NCI-H526 (cell line): ENCODE data around the gene NYNRIN.
A peak's percentile ranks its signal among the peaks of the same experiment; 100 is the strongest.
"Not testable (repeated sequence)": the region's sequence is repeated elsewhere in the genome, so short reads cannot be mapped to it uniquely, and the experiment has no call there.

ENCODE experiments used
- DNase-seq, 2 experiments: peaks; one replicate each; lab custom pipeline; 2025; lab: John Stamatoyannopoulos, UW

Gene NYNRIN

GRCh38 chr14:24369907-24370687 is 28.7 kb upstream of the NYNRIN start:
- peak in 1 of 2 experiments; percentile 40 for DNase-seq

- DNase-seq, result peak; percentile 31 to 52
These were observed 28.1 kb upstream of the NYNRIN start for GRCh38 chr14:24370748-24371147.

- not testable (repeated sequence) for DNase-seq
These were observed 27.2 kb upstream of the NYNRIN start for GRCh38 chr14:24371605-24372004.

- DNase-seq, result no peak
These were observed 25.9 kb upstream of the NYNRIN start for GRCh38 chr14:24372701-24373416.

GRCh38 chr14:24376448-24377070 is 22.2 kb upstream of the NYNRIN start:
- DNase-seq, result no peak

- DNase-seq, result no peak
These were observed 21.7 kb upstream of the NYNRIN start for GRCh38 chr14:24377126-24377525.

GRCh38 chr14:24377657-24378056 is 21.1 kb upstream of the NYNRIN start:
- DNase-seq, result no peak

GRCh38 chr14:24378327-24378726 is 20.5 kb upstream of the NYNRIN start:
- no peak for DNase-seq

- no peak for DNase-seq
These were observed 19.6 kb upstream of the NYNRIN start for GRCh38 chr14:24378981-24379906.

GRCh38 chr14:24379907-24380730 is 18.7 kb upstream of the NYNRIN start:
- DNase-seq, result no peak

- no peak for DNase-seq
These were observed 17.3 kb upstream of the NYNRIN start for GRCh38 chr14:24381363-24382063.

- DNase-seq, result no peak
These were observed 16.8 kb upstream of the NYNRIN start for GRCh38 chr14:24382064-24382371.

- DNase-seq, result no peak
These were observed 14.6 kb upstream of the NYNRIN start for GRCh38 chr14:24384169-24384568.

- no peak for DNase-seq
These were observed 13.3 kb upstream of the NYNRIN start for GRCh38 chr14:24385524-24385923.

- no peak for DNase-seq
These were observed 11.8 kb upstream of the NYNRIN start for GRCh38 chr14:24387009-24387345.

GRCh38 chr14:24387579-24387978 is 11.2 kb upstream of the NYNRIN start:
- not testable (repeated sequence) for DNase-seq

GRCh38 chr14:24388474-24389179 is 10.2 kb upstream of the NYNRIN start:
- DNase-seq, result no peak

GRCh38 chr14:24389226-24389848 is 9.5 kb upstream of the NYNRIN start:
- DNase-seq, result no peak

GRCh38 chr14:24390701-24391468 is 7.9 kb upstream of the NYNRIN start:
- DNase-seq, result no peak
